ENCODE results near the gene EEF1G. TPM values are rescaled to one million over a fixed set of nuclear protein-coding genes. Genes with fewer than 3 reads are reported as not detected.

EEF1G gene
- total and polyA plus RNA-seq, 9 of the 15 experiments (the other 6 are each of a cell fraction or from before 2014, with no cell fraction given), result 985 to 2,349 (median 2,035) TPM

DNA sequence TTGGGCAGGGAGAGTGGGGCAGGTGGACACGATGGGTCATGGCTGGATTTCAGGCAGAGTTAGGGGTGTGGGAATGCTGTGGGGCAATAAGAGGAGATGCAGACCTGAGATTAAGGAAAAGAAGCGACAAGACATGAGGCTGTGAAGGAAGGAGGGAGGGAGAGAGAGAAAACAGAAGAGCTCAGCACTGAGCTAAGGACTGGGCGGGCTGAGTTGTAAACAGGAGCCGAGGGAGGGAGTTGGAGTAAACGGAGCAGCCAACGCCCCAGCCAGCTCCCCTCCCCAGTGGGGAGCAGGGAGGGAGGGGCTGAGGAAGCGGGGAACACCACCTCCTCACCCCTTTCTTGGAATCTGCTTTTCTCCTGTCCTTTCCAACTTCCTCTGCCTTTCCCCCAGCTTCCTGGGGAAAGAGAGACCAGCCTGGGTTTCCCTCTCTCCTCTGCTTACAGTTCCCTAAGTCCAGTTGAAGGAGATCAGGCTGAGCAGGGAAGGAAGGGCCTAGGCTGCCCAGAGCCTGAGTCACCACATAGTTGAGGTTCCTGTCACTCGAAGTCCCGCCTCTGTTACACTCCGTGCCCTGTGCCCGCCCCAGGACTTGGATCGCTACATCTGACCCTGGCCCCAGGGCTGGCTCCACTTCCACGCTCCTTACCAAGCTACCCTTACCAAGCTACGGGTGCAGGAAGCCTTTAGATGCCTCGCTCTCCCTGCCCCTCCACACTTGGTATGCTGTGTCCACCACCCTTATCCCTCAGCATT, 20.4 kb downstream of the EEF1G start (continued):
- TF ChIP-seq POLR3G (IDR thresholded peaks at IDR 0.05; ENCODE audit: extremely low read depth, insufficient read length, insufficient replicate concordance) (no peak), NCOA4 (IDR thresholded peaks at IDR 0.05; ENCODE audit: partially characterized antibody) (no peak), SRF (CRISPR knock-in tag; IDR thresholded peaks at IDR 0.05) (peak in 1 of 2 experiments; percentile 45; a peak in 1 of 4 replicates), MYC (IDR thresholded peaks at IDR 0.05; ENCODE audit: low read depth, low read length) (peak; percentile 88), MYC (CRISPR knock-in tag; IDR thresholded peaks at IDR 0.05; ENCODE audit: borderline replicate concordance, low read depth) (no peak), SLC30A9 (CRISPR knock-in tag; IDR thresholded peaks at IDR 0.05) (no peak), OTX1 (CRISPR knock-in tag; IDR thresholded peaks at IDR 0.05) (peak; percentile 87; the same call in 1 of the 2 replicates), SMARCE1 (IDR thresholded peaks at IDR 0.05) (peak; percentile 83; the same call in 1 of the 2 replicates), FOSL1 (tag; conservative IDR thresholded peaks at IDR 0.05) (peak; percentile 93), NR1H2 (CRISPR knock-in tag; IDR thresholded peaks at IDR 0.05) (no peak), TOE1 (IDR thresholded peaks at IDR 0.05; ENCODE audit: borderline replicate concordance) (peak; percentile 77), TOE1 (CRISPR knock-in tag; IDR thresholded peaks at IDR 0.05; ENCODE audit: borderline replicate concordance, low read depth) (no peak), CXXC5 (CRISPR knock-in tag; IDR thresholded peaks at IDR 0.05) (peak; percentile 35; the same call in 1 of the 2 replicates), TRIM24 (IDR thresholded peaks at IDR 0.05) (peak; percentile 44 to 59; a peak in 3 of 4 replicates), RBBP5 (IDR thresholded peaks at IDR 0.05; ENCODE audit: borderline replicate concordance, insufficient read depth, low read length, poor library complexity, severe bottlenecking) (peak; percentile 52), MCM2 (IDR thresholded peaks at IDR 0.05; ENCODE audit: low read depth) (no peak)
- TF ChIP-seq, protein P1, sequence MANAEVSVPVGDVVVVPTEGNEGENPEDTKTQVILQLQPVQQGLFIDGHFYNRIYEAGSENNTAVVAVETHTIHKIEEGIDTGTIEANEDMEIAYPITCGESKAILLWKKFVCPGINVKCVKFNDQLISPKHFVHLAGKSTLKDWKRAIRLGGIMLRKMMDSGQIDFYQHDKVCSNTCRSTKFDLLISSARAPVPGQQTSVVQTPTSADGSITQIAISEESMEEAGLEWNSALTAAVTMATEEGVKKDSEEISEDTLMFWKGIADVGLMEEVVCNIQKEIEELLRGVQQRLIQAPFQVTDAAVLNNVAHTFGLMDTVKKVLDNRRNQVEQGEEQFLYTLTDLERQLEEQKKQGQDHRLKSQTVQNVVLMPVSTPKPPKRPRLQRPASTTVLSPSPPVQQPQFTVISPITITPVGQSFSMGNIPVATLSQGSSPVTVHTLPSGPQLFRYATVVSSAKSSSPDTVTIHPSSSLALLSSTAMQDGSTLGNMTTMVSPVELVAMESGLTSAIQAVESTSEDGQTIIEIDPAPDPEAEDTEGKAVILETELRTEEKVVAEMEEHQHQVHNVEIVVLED (CRISPR knock-in tag; IDR thresholded peaks at IDR 0.05), result 0 out of 2 replicates have a peak, but pooled peaks have one; percentile 6
- TF ChIP-seq, protein P2, sequence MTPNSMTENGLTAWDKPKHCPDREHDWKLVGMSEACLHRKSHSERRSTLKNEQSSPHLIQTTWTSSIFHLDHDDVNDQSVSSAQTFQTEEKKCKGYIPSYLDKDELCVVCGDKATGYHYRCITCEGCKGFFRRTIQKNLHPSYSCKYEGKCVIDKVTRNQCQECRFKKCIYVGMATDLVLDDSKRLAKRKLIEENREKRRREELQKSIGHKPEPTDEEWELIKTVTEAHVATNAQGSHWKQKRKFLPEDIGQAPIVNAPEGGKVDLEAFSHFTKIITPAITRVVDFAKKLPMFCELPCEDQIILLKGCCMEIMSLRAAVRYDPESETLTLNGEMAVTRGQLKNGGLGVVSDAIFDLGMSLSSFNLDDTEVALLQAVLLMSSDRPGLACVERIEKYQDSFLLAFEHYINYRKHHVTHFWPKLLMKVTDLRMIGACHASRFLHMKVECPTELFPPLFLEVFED (CRISPR knock-in tag; conservative IDR thresholded peaks at IDR 0.05), result peak; percentile 93
- TF ChIP-seq, protein P3, sequence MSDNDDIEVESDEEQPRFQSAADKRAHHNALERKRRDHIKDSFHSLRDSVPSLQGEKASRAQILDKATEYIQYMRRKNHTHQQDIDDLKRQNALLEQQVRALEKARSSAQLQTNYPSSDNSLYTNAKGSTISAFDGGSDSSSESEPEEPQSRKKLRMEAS (CRISPR knock-in tag; IDR thresholded peaks at IDR 0.05), result peak; percentile 72

Data from K562 (cell line).